SIG-M5 treated with dmso at 0.1 percent for 504 hours (cell line): ENCODE data around the gene TMEM179.
"Not testable (repeated sequence)": the region's sequence is repeated elsewhere in the genome, so short reads cannot be mapped to it uniquely, and the experiment has no call there.

Source experiments
- DNase-seq: peaks from one replicate; lab custom pipeline; 2025; ENCODE audit not compliant: unreplicated experiment; lab: John Stamatoyannopoulos, UW

Gene TMEM179

GRCh38 chr14:104588066-104588857 is 16.3 kb downstream of the TMEM179 start:
- no peak for DNase-seq

- DNase-seq: no peak
Measured at GRCh38 chr14:104587641-104588040, 16.9 kb downstream of the TMEM179 start.

- DNase-seq: no peak
Measured at GRCh38 chr14:104586832-104587620, 17.5 kb downstream of the TMEM179 start.

- no peak for DNase-seq
Measured at GRCh38 chr14:104585966-104586697, 18.4 kb downstream of the TMEM179 start.

GRCh38 chr14:104584557-104584956 is 20.0 kb downstream of the TMEM179 start:
- no peak for DNase-seq

GRCh38 chr14:104583424-104584306 is 20.9 kb downstream of the TMEM179 start:
- DNase-seq: no peak

- no peak for DNase-seq
Measured at GRCh38 chr14:104582662-104583061, 21.9 kb downstream of the TMEM179 start.

GRCh38 chr14:104582005-104582404 is 22.6 kb downstream of the TMEM179 start:
- no peak for DNase-seq

GRCh38 chr14:104581521-104581920 is 23.1 kb downstream of the TMEM179 start:
- no peak for DNase-seq

- no peak for DNase-seq
Measured at GRCh38 chr14:104580961-104581360, 23.6 kb downstream of the TMEM179 start.

GRCh38 chr14:104579939-104580338 is 24.6 kb downstream of the TMEM179 start:
- DNase-seq: not testable (repeated sequence)

GRCh38 chr14:104579507-104579906 is 25.1 kb downstream of the TMEM179 start, which contains the start of gene C14orf180:
Gene C14orf180, plus strand, starts transcription at chr14:104579764. Its CDS starts 6,667 bp downstream, at chr14:104586431.
- DNase-seq: no peak

- DNase-seq: no peak
Measured at GRCh38 chr14:104578321-104578720, 26.3 kb downstream of the TMEM179 start.

- DNase-seq: no peak
Measured at GRCh38 chr14:104577847-104578301, 26.7 kb downstream of the TMEM179 start.

- DNase-seq: no peak
Measured at GRCh38 chr14:104577426-104577825, 27.1 kb downstream of the TMEM179 start.

GRCh38 chr14:104576970-104577332 is 27.6 kb downstream of the TMEM179 start:
- no peak for DNase-seq

- no peak for DNase-seq
Measured at GRCh38 chr14:104576232-104576969, 28.2 kb downstream of the TMEM179 start.

GRCh38 chr14:104574978-104575583 is 29.5 kb downstream of the TMEM179 start:
- DNase-seq: no peak

GRCh38 chr14:104574536-104574935 is 30.0 kb downstream of the TMEM179 start:
- DNase-seq: no peak
